Hematopoietic multipotent progenitor cell treated with erythropoietin and hydrocortisone succinate and interleukin-3 and kit ligand, for 6 days (in vitro differentiated cells): Measurements from ENCODE around the gene USP12.
A peak's percentile ranks its signal among the peaks of the same experiment; 100 is the strongest.

Source experiments
- DNase-seq: peaks from one replicate; pipeline ENCODE4 v3.0.0-alpha.2; 2015

Gene USP12

DNA sequence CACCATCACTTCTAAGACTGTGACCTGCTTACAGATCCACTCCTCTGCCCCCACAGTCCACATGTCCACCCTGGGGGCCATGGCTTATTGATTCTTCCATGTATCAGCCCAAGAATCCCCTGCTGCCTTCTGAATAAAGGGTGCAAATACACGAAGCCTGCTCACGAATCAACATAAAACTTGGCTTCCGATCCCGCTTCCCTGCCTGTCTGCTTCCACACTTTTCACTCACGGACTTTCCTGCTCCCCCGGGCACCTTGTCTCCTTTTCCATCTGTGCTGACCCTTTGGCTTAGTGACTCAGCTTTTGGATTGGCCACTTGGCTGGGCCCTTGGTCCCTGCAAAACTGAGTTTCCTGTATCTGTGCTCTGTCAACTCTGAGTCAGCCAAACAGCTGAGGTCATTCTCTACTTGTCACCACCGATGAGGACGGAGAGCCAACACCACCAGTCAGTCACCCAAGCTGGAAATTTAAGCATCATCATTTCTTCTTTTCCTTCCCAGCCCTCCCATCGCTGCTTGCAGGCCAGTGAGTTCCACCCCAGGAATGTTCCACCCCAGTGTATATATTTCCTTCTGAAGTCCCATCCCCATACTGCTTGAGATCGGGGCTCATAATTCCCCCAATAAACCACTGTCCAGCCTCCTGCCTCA is 11.4 kb upstream of the USP12 start:
- DNase-seq = no peak

DNA sequence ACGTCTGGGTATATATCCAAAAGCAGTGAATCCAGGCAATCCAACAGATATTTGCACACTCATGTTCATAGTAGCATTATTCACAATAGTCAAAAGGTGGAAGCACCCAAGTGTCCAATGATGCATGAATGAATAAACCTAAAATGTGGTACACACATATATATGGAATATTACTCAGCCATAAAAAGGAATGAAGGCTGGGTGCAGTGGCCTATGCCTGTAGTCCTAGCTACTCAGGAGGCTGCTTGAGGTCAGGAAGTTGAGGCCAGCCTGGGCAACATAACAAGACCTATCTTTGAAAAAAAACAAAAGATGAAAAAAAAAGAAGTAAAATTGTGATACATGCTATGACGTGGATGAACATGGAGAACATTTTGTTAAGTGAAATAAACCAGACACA is 10.4 kb upstream of the USP12 start:
- no peak for DNase-seq

DNA sequence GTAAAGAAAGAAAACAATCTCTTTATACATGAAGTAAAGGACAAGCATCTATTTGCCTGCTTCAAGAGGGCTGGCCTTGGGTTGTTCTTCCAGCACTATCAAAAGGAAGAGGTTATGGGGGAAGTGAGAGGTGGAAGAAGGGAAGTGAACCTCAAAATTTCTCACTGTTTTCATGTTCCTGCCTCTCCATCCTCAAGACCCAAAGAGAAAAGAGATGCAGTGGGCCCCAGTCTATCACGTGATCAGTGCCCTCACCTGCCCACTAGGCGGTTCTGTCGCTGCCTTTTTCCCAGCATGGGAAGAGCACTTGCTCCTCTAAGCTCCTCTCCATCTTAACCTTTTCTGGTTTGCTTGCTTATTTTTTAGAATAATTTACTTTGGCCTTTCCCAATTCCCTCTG is 6.2 kb upstream of the USP12 start:
- DNase-seq = no peak

DNA sequence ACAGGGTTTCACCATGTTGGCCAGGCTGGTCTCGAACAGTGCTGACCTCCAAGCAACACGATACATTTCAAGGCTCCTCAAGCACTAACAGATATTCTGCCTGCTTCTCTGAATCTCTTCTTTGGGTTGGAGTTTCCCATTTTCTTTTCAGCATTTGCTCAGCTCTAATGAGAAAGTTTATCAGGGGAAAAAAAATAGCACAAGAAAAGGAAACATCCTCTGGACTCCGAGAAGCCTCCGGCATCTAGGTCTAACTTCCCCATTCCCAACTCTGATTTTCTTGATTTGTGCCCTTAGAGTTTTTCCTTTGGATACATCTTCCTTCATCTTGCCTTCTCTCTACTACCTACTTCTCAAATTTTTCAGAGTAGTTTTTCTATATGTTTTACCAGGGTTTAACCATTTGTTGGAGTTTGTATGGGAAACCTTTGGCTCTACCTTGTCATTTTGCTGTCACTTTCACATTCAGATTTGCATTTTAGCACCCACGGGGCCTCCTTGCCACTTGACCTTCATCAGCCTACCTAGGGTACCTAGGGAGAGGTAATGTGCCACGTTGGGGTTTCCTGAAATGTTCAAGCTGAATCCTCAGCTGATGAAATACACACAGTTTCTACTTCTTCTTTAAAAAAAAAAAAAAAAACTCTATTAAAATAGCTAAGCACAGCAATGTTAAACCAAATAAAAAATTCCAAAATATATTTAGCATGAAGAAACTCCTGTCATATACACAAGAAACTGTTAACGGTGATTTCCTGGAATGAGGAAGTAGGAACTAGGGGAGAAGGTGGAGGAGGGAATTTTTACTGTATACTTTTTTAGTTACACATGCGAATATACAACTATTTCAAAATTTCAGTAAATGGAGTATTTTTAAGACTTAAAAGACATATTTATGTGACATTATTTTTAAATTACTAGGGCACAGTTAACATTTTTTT is 5.1 kb upstream of the USP12 start:
- no peak for DNase-seq

DNA sequence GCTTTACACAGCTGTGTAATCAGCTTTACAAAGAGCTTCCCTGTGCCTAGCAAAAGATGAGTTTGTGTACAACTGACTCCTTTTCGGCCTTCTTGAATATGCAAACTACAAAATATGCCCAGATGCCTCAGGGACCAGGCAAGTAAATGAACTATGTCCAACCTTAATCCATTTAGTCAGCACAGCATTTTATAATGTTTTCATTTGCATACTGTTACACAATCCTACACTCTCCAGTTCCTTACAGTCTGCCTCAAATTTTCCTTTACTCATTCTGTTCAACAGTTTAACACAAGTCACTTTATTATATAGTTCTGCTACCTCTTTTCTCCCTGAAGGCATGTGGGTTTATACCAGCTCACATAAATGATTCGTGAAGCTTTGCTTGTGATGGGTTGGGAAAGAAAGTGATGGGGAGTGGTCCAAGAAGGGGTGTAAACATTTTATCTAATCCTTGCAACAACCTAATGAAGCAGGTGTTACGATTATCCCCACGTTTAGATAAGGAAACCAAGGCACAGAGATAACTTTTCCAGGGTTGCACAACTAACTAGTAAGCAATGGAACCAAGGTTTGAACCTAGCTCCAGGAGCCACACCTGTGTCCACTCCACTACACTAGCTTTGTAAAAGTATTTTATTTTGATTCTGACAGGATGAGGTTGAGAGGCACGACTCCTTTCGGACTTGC is 3.3 kb upstream of the USP12 start:
- DNase-seq = no peak

DNA sequence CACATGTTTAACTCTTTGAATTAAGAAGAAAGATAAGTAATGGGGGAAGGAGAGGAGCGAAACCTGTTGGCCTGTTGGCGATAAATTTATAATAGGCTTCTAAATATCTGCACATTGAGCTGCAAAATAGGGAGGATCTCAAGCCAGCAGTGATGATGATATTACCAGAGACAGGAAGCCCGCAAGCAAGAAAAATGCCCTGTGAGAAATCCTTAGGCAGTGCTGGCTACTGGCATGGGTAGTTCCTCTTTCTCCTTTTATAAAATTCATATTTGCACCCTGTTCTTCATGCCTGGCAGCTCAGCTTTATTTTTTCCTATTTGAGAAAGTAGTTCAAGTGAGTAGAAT is 858 bp upstream of the USP12 start:
- peak; percentile 80 for DNase-seq

DNA sequence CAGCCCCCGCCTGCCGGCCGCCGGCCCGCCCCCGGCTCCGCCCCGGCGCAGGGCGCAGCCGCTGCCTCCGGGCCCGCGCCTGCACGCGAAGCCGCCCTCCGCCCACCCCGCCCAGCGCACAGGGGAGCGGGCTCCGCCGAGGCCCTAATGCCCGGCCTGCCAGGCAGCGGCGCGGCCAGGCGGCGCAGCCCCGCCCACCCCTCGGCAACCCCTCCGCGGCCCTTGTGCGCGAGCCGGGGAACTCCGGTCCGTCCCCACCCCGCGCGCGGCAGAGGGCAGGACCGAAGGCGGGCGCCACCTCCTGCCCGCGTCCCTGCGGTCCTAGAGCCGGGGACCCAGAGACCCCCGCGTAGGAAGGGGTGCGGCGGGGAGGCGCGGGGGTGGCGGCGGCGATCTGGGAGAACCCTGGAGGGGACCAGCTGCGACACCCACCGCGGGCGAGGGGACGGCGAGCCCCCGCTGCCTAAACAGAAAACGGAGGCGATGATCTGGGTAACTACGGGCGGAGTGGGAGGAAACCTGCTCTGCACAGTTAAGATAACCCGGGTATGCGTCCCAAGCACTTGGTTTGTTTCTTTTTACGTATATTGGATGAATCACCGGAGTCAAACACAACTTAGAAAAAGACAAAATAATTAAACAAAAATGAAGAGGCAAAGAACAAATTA is 350 bp upstream of the USP12 start:
- peak; percentile 93 for DNase-seq

DNA sequence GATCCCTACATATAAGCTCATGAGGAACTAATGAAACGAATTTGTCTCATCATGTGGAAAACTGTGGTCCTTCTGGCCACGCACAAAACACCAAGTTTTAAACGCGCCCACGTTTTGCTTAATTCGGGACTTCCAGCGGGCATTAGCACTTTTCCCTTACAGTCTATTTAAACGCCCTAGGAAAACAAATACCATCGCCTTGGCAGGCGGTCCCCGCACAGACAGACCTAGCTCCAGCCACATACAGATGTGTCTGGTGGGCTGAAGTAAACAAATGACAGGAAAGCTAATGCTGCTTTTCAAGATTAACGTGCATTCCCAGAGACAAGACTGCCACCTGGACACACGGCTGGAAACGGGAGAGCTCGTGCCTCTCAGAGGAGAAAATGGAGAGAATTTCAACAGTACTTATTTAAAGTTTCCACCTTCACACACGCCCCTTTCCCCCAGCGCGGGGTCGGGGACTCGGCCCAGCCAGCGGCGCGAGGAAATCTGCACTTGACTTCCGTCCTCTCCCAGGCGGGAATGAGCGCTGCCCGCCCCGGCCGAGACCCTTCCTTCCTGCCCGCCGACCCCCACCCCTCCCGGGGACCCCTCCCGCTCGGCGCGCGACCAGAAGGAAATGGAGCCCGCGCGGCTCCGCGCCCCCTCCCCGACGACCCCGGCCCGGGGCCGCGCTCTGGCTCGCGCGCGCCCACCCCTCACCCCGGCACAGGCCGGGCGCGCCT is 931 bp downstream of the USP12 start:
- DNase-seq = peak; percentile 57

DNA sequence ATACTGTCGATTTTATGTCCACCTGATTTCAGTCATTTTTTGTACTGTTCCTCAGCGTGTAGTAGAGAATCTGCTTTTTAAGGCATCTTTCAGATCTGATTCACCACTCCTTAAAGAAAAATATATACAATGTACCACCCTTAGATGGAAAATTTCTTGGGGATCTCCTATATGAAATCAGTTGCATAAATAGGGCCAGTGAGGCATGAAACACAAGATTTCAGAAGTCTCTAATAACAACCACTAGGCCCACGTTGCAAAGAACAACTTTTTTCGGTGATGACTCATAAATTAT is 1.4 kb downstream of the USP12 start:
- peak; percentile 57 for DNase-seq

DNA sequence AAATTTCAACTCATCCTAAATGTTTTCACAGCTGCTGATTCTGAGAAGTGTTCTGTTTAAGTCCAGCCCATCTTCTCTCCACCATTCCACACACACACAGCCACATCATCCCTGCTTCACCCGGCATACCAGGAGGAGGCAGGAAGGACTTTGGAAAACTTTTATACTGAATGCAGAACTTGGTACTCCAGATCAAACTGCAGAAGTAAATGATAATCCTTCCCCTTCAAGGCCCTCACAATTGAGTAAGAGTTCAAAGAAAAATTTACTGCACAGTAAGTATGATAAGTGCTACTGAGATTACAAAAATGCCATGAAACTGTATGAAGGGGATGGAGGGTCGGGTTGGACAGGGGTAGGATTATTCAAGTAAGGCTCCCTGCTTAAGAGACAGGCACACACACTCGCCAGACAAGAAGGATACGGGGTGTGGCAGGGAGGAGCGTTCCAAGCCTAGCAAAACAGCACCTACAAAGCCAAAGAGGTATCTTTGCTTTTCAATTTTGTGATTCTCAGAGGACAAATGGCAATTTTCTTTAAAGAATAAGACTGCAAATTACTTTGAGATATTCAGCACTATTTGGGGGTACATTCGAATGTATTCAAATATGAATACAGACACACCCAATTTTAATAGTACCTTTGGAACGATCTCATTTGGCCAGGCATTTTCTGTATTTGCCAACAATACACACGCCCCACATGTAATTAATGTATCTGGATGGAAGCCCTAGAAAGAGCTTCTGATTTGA is 2.5 kb downstream of the USP12 start:
- no peak for DNase-seq

DNA sequence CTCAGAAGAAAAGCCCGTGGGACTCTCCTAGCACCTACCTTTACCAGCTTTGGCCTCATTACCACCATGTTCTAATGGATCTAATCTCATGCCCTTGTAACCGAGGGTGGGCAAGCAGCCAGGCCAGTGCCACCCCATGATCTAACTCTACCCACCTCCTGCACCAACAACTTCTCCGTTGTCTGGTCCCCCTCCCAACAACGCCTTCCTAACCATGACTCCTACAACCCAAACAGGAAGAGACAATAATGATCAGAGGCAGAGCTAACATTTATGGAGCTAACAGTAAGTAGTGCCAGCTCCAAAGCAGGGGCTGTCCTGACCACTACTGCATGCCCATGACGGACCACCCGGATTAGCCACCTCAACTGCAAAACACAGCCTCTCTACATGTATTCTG is 3.5 kb downstream of the USP12 start:
- DNase-seq = peak; percentile 77

DNA sequence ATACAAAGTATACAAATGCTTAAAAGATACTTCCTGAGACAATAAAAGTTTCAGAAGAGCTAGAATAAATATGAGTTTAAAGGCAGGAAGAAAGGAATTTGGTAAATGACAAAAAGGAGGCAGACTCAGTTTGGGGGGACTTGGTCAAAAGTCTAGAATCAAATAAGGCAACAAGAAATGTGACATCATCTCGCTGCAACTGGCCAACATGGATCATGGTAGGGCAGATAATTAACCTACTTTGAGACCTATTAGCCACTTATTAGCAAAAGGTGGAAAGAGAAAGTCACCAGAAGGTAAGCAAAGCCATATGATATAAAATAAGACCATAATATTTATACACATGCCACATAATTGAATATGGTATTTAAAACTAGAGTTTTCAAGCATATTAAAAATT is 5.3 kb downstream of the USP12 start:
- no peak for DNase-seq

DNA sequence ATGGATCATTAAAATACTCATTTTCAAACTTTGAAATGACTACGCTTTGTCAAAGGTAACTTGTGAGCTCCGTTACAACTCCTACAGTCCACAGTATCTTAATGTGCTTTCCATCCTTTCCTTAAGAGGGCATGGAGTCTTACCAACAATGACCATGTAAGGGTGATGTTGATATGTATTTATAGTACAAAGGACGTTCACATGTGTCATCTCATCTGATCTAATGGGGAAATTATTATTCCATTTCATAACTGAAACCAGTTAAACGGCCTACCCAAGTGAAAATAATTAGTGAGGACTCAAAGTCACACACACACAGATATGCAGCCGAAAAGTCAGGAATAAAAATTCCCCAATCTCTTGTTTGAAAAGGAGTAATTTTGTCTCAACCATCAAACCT is 9.6 kb downstream of the USP12 start:
- no peak for DNase-seq

DNA sequence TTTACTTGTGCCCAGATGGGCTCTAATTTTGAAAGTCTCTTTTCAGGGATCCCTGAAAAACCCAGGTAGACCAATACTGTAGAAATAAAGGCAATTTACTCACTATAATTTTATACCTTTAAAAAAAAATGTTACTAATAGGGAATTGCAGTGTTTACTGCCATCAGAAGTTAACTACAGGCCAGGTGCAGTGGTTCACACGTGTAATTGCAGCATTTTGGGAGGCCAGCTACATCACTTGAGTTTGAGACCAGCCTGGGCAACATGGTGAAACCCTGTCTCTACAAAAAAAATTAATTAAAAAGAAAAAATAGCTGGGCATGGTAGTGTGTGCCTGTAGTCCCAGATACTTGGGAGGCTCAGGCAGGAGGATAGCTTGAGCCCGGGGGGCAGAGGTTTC is 10.2 kb downstream of the USP12 start:
- DNase-seq = no peak

DNA sequence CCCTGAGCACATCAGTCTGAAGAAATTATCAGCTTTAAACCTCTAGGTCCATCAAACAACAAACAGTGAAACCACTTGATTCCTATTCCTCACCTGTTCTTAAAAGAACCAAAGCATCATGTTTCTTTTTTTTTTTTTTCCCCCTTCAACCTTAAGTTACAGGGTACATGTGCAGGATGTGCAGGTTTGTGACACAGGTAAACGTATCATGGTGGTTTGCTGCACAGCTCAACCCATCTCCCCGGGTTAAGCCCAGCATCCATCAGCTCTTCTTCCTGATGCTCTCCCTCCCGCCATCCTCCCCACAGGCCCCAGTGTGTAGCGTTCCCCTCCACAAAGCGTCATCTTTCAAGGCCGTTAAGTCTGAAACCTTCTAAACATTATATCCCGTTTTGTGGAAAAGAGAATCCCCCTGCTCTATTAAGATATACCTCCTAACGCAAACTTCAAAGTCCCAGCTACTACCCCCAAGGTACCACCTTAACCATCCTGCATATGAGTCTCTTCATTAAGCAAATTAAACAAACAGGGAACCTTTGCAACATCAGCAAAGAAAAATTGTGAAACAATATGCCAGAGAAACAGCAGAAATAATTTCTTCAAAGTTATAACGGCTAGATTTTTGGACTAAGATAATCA is 10.8 kb downstream of the USP12 start:
- DNase-seq = no peak

DNA sequence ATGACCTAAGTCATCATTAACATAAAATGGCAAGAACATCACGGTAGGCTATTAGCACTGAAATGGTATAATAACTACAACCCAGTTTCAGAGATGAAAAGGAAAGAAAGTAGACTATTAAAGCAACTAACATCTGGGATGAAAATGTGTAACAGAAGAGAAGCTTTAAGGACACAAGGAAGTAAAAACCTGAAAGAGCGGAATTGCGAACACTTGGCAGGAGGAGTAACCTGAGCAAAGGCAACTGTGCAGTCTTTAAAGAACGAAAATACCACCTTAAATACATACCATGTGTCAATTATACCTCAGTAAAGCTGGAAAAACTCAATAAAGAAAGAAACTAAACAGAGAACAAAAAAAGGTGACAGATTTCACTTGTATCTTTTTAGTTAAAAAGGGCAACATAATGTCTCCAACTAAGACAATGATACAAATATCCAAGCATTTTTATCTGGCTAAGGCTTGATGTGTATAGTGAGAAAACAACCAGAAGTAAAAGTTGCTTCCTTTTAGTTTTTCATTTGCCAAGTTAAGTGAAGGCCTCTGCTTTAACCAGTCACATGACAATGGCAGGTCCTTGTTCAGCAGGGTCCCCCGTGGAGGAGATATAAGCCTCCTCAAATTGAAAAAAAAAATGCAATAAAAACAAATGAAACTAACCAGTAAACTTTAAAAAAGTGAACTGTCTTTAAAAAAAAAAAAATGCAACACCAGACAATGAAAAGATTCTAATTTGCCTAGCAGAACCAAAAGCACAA is 11.6 kb downstream of the USP12 start:
- DNase-seq = no peak

DNA sequence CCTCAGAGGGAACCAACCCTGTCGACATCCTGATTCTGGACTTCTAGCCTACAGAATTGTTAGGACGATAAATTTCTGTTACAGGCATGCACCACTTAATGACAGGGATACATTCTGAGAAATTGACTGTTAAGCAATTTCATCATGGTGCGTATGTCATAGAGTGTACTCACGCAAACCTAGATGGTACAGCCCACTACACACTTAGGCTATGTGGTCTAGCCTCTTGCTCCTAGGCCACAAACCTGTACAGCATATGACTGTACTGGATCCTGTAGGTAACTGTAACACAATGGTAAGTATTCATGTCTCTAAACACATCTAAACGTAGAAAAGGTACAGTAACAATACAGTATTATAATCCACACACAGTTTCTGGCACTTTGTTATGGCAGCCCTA is 13.3 kb downstream of the USP12 start:
- no peak for DNase-seq

DNA sequence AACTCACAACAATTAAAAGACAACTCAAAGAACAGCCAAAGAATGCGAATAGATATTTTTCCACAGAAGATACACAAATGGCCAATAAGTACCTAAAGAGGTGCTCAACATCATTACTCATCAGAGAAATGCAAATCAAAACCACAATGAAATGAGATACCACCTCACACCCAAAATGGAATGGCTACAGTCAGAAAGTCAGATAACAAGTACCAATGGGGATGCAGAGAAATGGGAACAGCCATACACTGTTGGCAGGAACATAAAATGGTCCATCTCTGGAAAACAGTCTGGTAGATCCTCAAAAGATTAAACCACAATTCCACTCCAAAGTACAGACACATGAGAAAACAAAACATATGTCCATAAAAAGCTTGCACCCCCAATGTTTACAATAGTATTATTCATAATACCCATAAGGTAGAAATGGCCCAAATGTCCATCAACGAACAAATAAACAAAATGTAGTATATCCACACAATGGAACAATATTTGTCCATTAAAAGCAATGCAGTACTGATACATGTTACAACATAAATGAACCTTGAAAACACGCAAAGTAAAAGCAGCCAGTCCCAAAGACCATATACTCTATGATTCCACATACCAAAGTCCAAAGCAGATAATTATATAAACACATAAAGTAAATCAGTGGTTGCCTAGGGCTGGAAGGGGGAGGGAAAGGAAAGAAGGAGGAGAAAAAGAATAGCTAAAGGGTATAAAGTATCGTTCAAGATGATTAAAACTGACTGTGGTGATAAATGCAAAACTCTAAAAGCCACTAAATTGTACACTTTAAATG is 19.6 kb downstream of the USP12 start:
- DNase-seq = peak; percentile 26

DNA sequence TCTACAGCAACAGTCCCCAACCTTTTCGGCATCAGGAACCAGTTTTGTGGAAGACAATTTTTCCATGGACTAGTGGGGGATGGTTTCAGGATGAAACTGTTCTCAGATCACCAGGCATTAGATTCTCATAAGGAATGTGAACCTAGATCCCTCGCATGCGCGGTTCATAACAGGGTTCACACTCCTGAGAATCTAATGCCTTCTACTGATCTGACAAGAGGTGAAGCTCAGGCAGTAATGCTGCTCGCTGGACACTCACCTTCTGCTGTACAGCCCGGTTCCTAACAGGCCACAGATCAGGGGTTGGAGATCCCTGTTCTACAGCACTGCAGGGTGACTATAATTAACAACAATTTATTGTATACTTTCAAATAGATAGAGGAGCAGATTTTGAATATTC is 21.9 kb downstream of the USP12 start:
- no peak for DNase-seq

DNA sequence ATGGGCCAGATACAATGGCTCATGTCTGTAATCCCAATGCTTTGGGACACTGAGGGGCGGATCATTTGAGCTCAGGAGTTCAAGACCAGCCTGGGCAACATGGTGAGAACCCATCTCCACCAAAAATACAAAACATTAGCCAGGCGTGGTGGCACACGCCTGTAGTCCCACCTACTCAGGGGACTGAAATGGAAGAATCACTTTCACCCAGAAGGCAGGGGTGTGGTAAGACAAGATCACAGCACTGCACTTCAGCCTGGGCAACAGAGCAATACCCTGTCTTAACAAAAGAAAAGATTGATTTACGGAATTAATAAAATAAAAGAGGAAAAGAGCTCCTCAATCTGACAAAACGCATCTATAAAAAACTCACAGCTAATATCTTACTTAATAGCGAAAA is 22.7 kb downstream of the USP12 start:
- no peak for DNase-seq
